T-helper 2 cell treated with Interferon-gamma antibody and Interleukin-4, amounts not matched to agents 100 ng/mL and 5 ng/mL, for 36 hours (primary cell): ENCODE measurements around the gene TMC8. TPM values are rescaled to one million over a fixed set of nuclear protein-coding genes. Genes with fewer than 3 reads are reported as not detected.

Experiments used
- intact Hi-C: fragments of 100-400 bp; cut with micrococcal nuclease; formaldehyde crosslinking; loops from one replicate; pipeline ENCODE4 v1.15.1; 2023
- total RNA-seq: library from RNA; stranded (reverse); gene quantifications from 2 replicates; pipeline ENCODE4 v1.2.3, GENCODE V29; 2022

The TMC8 gene
- total RNA-seq, 1 donor from 2014 or later = 371 TPM

- intact Hi-C loops = loop anchor here (1.0 to 10.0 kb wide), 9 partner anchors 13 to 1901 kb away; partner anchors contain the start of genes CCDC40, MFSD11, SRSF2 and TBC1D16
These were observed 3.7 kb downstream of the TMC8 start for GRCh38 chr17:78133971-78134898.

- intact Hi-C loops = loop anchor here (1.0 to 10.0 kb wide), 9 partner anchors 14 to 1900 kb away; partner anchors contain the start of genes CCDC40, MFSD11, SRSF2 and TBC1D16
These were observed 4.4 kb downstream of the TMC8 start for GRCh38 chr17:78134899-78135385.

GRCh38 chr17:78135858-78136500 lies 5.4 kb downstream of the TMC8 start:
- intact Hi-C loops = loop anchor here (2.0 to 10.0 kb wide), 4 partner anchors 15 to 1899 kb away; partner anchors contain the start of genes CCDC40 and TBC1D16

DNA sequence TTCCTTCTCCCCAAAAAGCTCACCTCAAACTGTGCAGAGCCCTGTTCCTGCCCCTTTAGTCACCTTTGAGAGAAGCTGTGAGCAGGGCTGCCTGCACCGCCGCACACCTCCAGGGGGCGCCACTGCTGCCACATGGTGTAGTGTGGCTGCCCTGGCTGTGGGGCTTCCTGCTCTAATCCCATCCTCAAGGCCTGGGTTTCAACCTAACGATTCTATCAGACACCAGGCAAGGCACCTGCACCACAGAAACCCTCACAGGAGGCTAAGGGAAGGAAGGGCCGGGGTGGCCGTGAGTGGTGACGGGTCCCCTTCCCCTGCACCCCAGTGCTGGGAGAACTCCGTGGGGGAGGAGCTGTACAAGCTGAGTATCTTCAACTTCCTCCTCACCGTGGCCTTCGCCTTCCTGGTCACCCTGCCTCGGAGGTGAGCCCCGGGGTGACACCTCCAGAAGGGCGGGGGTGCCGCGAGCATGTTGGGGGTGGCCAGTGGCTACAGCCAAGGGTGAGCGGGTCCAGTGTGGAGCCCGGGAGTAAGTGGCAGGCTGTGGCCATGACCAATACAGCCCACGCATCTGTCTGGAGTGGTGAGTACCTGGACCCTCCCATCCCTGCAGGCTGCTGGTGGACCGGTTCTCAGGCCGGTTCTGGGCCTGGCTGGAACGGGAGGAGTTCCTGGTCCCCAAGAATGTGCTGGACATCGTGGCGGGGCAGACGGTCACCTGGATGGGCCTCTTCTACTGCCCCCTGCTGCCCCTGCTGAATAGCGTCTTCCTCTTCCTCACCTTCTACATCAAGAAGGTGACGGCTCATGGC lies 7.0 kb downstream of the TMC8 start:
- intact Hi-C loops = loop anchor here (10.0 kb wide), 2 partner anchors 683 to 1897 kb away; partner anchors contain the start of genes CCDC40 and TBC1D16

- intact Hi-C loops = loop anchor here (10.0 kb wide), 2 partner anchors 684 to 1896 kb away; partner anchors contain the start of genes CCDC40 and TBC1D16
These were observed 7.9 kb downstream of the TMC8 start for GRCh38 chr17:78138204-78139060.

DNA sequence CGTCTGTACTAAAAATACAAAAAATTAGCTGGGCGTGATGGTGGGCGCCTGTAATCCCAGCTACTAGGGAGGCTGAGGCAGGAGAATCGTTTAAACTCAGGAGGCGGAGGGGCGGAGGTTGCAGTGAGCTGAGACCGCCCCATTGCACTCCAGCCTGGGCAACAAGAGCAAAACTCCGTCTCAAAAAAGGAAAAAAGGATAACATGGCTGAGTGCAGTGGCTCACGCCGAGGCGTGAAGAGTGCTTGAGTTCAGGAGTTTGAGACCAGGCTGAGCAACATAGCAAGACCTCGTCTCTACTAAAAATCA lies 9.2 kb downstream of the TMC8 start:
- intact Hi-C loops = loop anchor here (1.0 to 10.0 kb wide), 6 partner anchors 10 to 1895 kb away; partner anchors contain the start of genes AFMID, BIRC5, CCDC40 and TBC1D16

DNA sequence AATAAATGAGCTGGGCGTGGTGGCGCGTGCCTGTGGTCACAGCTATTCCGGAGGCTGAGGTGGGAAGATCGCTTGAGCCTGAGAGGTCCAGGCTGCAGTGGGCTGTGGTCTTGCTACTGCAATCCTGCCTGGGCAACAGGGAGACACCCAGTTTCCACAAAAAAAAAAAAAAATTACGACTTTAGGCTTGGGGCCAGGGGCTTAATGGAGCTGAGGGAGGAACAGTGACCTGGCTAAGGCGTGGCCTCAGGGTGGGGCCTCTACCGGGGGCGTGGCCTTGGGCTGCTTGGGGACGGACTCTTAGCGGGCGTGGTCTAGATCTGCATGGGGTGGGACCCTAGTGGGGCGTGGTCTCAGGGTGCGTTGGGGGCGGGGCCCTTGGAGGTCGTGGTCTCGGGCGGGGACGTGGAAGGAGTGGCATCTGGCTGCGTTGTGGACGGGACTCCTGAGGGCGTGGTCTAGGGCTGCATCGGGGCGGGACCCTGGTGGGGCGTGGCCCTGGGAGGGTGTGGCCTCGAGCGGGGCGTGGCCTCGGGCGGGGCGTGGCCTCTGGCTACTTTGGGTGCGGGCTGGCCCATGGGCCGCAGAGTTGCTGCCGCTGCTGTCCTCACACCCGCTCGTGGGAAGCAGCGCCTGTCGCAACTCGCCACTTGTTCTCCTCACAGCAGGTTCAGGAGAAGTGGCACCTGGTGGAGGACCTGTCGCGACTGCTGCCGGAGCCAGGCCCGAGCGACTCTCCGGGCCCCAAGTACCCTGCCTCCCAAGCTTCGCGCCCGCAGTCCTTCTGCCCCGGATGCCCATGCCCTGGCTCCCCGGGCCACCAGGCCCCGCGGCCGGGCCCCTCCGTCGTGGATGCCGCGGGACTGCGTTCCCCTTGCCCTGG lies 9.8 kb downstream of the TMC8 start:
- intact Hi-C loops = loop anchor here (1.0 to 2.0 kb wide), 4 partner anchors 10 to 74 kb away; partner anchors contain the start of genes AFMID, BIRC5, TK1 and TMC8

GRCh38 chr17:78141437-78142118 lies 11.0 kb downstream of the TMC8 start:
- intact Hi-C loops = loop anchor here (2.0 kb wide), 1 partner anchor 35 kb away; no protein-coding TSS in a partner anchor

DNA sequence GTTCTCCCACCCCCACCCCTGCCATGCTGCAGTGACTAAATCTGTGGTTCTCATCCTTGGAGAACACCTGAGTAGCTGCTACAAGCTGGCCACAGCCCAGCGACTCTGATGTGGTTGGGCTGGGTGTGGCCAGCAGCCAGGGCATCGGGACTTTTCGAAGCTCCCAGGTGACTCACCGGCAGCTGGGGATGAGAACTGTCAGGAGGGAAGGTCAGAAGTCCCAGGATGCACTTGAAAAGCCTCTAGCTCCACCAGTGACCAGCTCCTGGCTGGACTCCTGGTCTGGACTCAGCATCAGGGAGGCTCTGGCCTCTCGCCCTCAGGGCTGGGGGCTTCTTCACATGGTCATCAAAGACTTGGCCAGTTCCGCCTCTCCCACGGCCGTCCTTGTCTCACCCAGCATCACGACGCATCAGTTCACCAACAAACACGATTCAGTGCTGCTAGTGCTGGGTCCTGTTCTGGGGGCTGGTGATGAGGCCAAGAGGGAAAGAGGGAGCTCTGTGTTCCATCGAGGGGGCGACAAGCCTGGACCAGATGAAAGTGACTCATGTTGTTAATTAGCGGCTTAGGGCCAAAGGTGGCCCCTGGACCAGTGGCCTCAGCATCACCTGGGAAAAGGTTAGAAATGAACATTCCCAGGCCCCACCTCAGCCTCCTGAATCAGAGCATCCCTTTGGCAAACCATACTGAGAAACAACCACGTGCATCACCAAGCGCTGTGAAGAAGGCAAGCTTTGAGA lies 11.7 kb downstream of the TMC8 start:
- intact Hi-C loops = no loop called here

GRCh38 chr17:78143214-78144146 lies 12.9 kb downstream of the TMC8 start:
- intact Hi-C loops = no loop called here

GRCh38 chr17:78144147-78144719 lies 13.7 kb downstream of the TMC8 start:
- intact Hi-C loops = no loop called here

GRCh38 chr17:78144736-78145641 lies 14.4 kb downstream of the TMC8 start:
- intact Hi-C loops = no loop called here

DNA sequence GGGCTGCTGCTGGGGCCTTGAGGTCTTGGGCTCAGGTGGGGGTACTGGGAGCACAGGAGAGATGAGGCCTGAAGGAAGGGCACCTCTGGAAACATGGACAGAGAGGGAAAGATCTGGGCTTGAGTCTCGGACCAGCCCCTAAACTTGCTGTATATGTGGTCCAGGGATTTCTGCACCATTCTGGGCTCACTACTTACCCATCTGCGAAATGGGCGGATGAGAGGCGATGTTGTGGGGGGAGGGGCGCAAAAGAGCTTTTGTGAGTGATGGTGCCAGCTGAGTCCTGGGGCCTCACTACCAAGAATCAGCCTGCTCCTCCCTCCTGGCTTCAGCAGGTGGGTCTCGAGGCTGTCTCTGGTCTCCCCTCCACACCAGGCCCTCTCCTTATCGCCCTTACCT lies 15.9 kb downstream of the TMC8 start:
- intact Hi-C loops = no loop called here

- intact Hi-C loops = no loop called here
These were observed 16.3 kb downstream of the TMC8 start for GRCh38 chr17:78146881-78147280.
